Spleen (tissue), 7 donors: Measurements from ENCODE around the gene ACTN1.

ENCODE experiments used
- CTCF ChIP-seq, 11 experiments: fragments of 200-600 bp in 7 of 11; fragments of 450-650 bp in 4 of 11; sonication (generic) in 4 of 11; IDR thresholded peaks in 8 of 11; conservative IDR thresholded peaks in 3 of 11; 1 replicate in 7 of 11; 2 replicates in 4 of 11; pipeline versions ENCODE4 v1.4.0 to v1.8.0; 2016 to 2021; ENCODE audit warnings: antibody characterized with exemption in 11 of 11, inconsistent platforms in 4 of 11, mild to moderate bottlenecking in 1 of 11
- POLR2A ChIP-seq, 3 donors: fragments of 450-650 bp; IDR thresholded peaks; one replicate each; pipeline ENCODE4 v1.5.1; 2017; ENCODE audit warnings: antibody characterized with exemption in 3 of 3, mild to moderate bottlenecking in 1 of 3
- donor health status: DM: no; HTN: no; CAD: no; lungs with moderate emphysema.
- donor health status: DM: no; HTN: no; CAD: no.
- donor health status: DM: no; HTN: no; CAD: no.

- TF ChIP-seq CTCF (IDR thresholded peaks at IDR 0.05 in 8 of 11, conservative IDR thresholded peaks at IDR 0.05 in 3 of 11) (no peak), POLR2A (IDR thresholded peaks at IDR 0.05) (no peak)
Measured at GRCh38 chr14:68888025-68888850, 90.9 kb downstream of the ACTN1 start.
